HepG2 (cell line): Measurements from ENCODE around the gene CENATAC. TPM values are rescaled to one million over a fixed set of nuclear protein-coding genes. Genes with fewer than 3 reads are reported as not detected.
A peak's percentile ranks its signal among the peaks of the same experiment; 100 is the strongest.

Source experiments
- BORCS8-MEF2B ChIP-seq: sonication (generic); formaldehyde crosslinking; IDR thresholded peaks from 2 replicates; pipeline ENCODE4 v1.8.0; 2022; ENCODE audit warnings: mild to moderate bottlenecking, missing genetic modification reagents
- EP300 ChIP-seq, 3 experiments: sonication (generic) in 1 of 3; formaldehyde crosslinking in 1 of 3; IDR thresholded peaks; 2 replicates each; pipeline versions ENCODE4 v1.5.1 to v1.6.1; 2011 to 2020; ENCODE audit warnings: low read depth in 2 of 3, low read length in 2 of 3, borderline replicate concordance in 1 of 3, improper control_type of control experiment in 1 of 3, mild to moderate bottlenecking in 1 of 3, missing genetic modification reagents in 1 of 3, moderate library complexity in 1 of 3
- ZNF326 ChIP-seq: sonication (generic); formaldehyde crosslinking; IDR thresholded peaks from 2 replicates; pipeline ENCODE4 v1.4.0; 2020; ENCODE audit warnings: missing genetic modification reagents, borderline replicate concordance
- ZNF44 ChIP-seq: sonication (generic); formaldehyde crosslinking; IDR thresholded peaks from 2 replicates; pipeline ENCODE4 v1.5.1; 2020; ENCODE audit warnings: mild to moderate bottlenecking, missing genetic modification reagents
- ZNF558 ChIP-seq: sonication (generic); formaldehyde crosslinking; IDR thresholded peaks from 2 replicates; pipeline ENCODE4 v1.9.0; 2022; ENCODE audit warnings: mild to moderate bottlenecking, missing genetic modification reagents, borderline replicate concordance
- ZSCAN22 ChIP-seq: sonication (generic); formaldehyde crosslinking; IDR thresholded peaks from 2 replicates; pipeline ENCODE4 v1.4.0; 2020; ENCODE audit warnings: mild to moderate bottlenecking, missing genetic modification reagents
- polyA plus RNA-seq, 8 experiments: library from polyadenylated mRNA; depleted of rRNA in 3 of 8; stranded (reverse) in 7 of 8; unstranded in 1 of 8; fragments of >200 nt; fragmentation: Illumina TruSeq in 4 of 8; extraction: Trizol in 4 of 8; gene quantifications; 2 replicates each; pipeline versions ENCODE4 v1.2.1 to v1.2.3, GENCODE V29; 2011 to 2016; ENCODE audit warnings: low read depth in 4 of 8, missing spikeins in 1 of 8, mixed read lengths in 1 of 8; ENCODE audit not compliant: insufficient read depth in 1 of 8
- total RNA-seq, 5 experiments: library from RNA; depleted of rRNA; stranded (reverse); fragments of >200 nt; fragmentation: Illumina TruSeq; extraction: Trizol; gene quantifications; 2 replicates each; pipeline ENCODE4 v1.2.3, GENCODE V29; 2016; ENCODE audit warnings: low read depth in 1 of 5
- TF ChIP-seq, protein P1 (sequence below): sonication (generic); formaldehyde crosslinking; conservative IDR thresholded peaks from 2 replicates; pipeline ENCODE4 v1.4.0; 2020; ENCODE audit warnings: mild to moderate bottlenecking, missing genetic modification reagents, moderate library complexity
- TF ChIP-seq, protein P2 (sequence below): sonication (generic); formaldehyde crosslinking; IDR thresholded peaks from 2 replicates; pipeline ENCODE4 v1.4.0; 2020; ENCODE audit warnings: missing genetic modification reagents
- TF ChIP-seq, protein P3 (sequence below): sonication (generic); formaldehyde crosslinking; IDR thresholded peaks from 2 replicates; pipeline ENCODE4 v1.8.0; 2022; ENCODE audit warnings: missing genetic modification reagents, mild to moderate bottlenecking, borderline replicate concordance
- TF ChIP-seq, protein P4 (sequence below): sonication (generic); formaldehyde crosslinking; IDR thresholded peaks from 2 replicates; pipeline ENCODE4 v1.4.0; 2020; ENCODE audit warnings: missing genetic modification reagents
- TF ChIP-seq, protein P5 (sequence below): sonication (generic); formaldehyde crosslinking; IDR thresholded peaks from 2 replicates; pipeline ENCODE4 v1.4.0; 2020; ENCODE audit warnings: mild to moderate bottlenecking, missing genetic modification reagents

CENATAC gene
- total and polyA plus RNA-seq, 2 of the 13 experiments (the other 11 are each of a cell fraction or from before 2014, with no cell fraction given), result 21.7 to 25.0 TPM

DNA sequence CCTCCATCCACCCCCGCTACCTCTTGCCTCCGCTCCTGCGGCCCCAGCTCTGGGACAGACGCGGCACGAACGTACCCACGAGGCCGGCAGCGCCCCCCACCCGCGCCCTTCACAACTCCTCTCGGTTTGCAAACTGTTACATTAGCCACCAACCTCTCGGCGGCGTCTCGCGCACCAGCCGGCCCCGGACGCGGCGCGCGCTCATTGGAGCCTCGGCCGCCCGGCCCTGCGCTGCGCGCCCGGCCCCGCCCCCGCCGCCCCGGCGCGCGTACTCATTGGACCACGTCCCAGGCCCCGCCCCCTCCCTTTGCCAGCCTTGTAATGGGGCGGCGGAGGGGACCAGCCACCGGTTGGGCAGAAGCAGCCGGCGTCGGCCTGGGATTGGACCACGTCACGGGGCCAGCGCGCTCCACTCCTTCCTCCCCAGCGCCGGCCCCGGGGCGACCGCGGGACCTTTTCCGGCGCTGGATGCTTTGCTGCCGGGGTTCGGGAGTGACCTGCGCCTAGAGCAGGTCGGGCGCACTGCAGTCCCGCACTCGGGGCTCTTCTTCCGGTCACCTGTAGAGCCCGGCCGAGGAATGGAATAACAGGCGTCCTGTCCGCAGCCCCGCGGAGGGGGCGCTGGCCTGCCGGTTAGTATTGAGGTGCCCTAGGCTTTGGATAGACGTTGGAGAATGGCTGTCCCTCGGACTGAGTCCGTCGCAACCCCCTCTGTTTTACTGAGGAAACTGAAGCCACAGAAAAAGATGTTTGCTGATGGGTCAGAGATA, 59.2 kb downstream of the CENATAC start, which contains the start of gene HYOU1 (continued):
- TF ChIP-seq ZNF558 (no peak; the same call in 1 of the 2 replicates), ZSCAN22 (CRISPR knock-in tag) (no peak), EP300 (IDR thresholded peaks at IDR 0.05; ENCODE audit: low read depth in 2 of 2, low read length in 2 of 2) (no peak), EP300 (CRISPR knock-in tag; IDR thresholded peaks at IDR 0.05; ENCODE audit: borderline replicate concordance) (peak; percentile 32; the same call in 1 of the 2 replicates), ZNF326 (CRISPR knock-in tag) (no peak), ZNF44 (0 out of 2 replicates have a peak, but pooled peaks have one; percentile 67), BORCS8-MEF2B (CRISPR knock-in tag) (peak; percentile 59)
- TF ChIP-seq, protein P1, sequence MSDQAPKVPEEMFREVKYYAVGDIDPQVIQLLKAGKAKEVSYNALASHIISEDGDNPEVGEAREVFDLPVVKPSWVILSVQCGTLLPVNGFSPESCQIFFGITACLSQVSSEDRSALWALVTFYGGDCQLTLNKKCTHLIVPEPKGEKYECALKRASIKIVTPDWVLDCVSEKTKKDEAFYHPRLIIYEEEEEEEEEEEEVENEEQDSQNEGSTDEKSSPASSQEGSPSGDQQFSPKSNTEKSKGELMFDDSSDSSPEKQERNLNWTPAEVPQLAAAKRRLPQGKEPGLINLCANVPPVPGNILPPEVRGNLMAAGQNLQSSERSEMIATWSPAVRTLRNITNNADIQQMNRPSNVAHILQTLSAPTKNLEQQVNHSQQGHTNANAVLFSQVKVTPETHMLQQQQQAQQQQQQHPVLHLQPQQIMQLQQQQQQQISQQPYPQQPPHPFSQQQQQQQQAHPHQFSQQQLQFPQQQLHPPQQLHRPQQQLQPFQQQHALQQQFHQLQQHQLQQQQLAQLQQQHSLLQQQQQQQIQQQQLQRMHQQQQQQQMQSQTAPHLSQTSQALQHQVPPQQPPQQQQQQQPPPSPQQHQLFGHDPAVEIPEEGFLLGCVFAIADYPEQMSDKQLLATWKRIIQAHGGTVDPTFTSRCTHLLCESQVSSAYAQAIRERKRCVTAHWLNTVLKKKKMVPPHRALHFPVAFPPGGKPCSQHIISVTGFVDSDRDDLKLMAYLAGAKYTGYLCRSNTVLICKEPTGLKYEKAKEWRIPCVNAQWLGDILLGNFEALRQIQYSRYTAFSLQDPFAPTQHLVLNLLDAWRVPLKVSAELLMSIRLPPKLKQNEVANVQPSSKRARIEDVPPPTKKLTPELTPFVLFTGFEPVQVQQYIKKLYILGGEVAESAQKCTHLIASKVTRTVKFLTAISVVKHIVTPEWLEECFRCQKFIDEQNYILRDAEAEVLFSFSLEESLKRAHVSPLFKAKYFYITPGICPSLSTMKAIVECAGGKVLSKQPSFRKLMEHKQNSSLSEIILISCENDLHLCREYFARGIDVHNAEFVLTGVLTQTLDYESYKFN (CRISPR knock-in tag), result peak; percentile 41
- TF ChIP-seq, protein P2, sequence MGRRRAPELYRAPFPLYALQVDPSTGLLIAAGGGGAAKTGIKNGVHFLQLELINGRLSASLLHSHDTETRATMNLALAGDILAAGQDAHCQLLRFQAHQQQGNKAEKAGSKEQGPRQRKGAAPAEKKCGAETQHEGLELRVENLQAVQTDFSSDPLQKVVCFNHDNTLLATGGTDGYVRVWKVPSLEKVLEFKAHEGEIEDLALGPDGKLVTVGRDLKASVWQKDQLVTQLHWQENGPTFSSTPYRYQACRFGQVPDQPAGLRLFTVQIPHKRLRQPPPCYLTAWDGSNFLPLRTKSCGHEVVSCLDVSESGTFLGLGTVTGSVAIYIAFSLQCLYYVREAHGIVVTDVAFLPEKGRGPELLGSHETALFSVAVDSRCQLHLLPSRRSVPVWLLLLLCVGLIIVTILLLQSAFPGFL (CRISPR knock-in tag), result no peak
- TF ChIP-seq, protein P3, sequence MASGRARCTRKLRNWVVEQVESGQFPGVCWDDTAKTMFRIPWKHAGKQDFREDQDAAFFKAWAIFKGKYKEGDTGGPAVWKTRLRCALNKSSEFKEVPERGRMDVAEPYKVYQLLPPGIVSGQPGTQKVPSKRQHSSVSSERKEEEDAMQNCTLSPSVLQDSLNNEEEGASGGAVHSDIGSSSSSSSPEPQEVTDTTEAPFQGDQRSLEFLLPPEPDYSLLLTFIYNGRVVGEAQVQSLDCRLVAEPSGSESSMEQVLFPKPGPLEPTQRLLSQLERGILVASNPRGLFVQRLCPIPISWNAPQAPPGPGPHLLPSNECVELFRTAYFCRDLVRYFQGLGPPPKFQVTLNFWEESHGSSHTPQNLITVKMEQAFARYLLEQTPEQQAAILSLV (CRISPR knock-in tag), result 0 out of 2 replicates have a peak, but pooled peaks have one; percentile 18
- TF ChIP-seq, protein P4, sequence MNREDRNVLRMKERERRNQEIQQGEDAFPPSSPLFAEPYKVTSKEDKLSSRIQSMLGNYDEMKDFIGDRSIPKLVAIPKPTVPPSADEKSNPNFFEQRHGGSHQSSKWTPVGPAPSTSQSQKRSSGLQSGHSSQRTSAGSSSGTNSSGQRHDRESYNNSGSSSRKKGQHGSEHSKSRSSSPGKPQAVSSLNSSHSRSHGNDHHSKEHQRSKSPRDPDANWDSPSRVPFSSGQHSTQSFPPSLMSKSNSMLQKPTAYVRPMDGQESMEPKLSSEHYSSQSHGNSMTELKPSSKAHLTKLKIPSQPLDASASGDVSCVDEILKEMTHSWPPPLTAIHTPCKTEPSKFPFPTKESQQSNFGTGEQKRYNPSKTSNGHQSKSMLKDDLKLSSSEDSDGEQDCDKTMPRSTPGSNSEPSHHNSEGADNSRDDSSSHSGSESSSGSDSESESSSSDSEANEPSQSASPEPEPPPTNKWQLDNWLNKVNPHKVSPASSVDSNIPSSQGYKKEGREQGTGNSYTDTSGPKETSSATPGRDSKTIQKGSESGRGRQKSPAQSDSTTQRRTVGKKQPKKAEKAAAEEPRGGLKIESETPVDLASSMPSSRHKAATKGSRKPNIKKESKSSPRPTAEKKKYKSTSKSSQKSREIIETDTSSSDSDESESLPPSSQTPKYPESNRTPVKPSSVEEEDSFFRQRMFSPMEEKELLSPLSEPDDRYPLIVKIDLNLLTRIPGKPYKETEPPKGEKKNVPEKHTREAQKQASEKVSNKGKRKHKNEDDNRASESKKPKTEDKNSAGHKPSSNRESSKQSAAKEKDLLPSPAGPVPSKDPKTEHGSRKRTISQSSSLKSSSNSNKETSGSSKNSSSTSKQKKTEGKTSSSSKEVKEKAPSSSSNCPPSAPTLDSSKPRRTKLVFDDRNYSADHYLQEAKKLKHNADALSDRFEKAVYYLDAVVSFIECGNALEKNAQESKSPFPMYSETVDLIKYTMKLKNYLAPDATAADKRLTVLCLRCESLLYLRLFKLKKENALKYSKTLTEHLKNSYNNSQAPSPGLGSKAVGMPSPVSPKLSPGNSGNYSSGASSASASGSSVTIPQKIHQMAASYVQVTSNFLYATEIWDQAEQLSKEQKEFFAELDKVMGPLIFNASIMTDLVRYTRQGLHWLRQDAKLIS (CRISPR knock-in tag), result no peak
- TF ChIP-seq, protein P5, sequence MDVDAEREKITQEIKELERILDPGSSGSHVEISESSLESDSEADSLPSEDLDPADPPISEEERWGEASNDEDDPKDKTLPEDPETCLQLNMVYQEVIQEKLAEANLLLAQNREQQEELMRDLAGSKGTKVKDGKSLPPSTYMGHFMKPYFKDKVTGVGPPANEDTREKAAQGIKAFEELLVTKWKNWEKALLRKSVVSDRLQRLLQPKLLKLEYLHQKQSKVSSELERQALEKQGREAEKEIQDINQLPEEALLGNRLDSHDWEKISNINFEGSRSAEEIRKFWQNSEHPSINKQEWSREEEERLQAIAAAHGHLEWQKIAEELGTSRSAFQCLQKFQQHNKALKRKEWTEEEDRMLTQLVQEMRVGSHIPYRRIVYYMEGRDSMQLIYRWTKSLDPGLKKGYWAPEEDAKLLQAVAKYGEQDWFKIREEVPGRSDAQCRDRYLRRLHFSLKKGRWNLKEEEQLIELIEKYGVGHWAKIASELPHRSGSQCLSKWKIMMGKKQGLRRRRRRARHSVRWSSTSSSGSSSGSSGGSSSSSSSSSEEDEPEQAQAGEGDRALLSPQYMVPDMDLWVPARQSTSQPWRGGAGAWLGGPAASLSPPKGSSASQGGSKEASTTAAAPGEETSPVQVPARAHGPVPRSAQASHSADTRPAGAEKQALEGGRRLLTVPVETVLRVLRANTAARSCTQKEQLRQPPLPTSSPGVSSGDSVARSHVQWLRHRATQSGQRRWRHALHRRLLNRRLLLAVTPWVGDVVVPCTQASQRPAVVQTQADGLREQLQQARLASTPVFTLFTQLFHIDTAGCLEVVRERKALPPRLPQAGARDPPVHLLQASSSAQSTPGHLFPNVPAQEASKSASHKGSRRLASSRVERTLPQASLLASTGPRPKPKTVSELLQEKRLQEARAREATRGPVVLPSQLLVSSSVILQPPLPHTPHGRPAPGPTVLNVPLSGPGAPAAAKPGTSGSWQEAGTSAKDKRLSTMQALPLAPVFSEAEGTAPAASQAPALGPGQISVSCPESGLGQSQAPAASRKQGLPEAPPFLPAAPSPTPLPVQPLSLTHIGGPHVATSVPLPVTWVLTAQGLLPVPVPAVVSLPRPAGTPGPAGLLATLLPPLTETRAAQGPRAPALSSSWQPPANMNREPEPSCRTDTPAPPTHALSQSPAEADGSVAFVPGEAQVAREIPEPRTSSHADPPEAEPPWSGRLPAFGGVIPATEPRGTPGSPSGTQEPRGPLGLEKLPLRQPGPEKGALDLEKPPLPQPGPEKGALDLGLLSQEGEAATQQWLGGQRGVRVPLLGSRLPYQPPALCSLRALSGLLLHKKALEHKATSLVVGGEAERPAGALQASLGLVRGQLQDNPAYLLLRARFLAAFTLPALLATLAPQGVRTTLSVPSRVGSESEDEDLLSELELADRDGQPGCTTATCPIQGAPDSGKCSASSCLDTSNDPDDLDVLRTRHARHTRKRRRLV (CRISPR knock-in tag), result no peak
